GM19468 (cell line): Measurements from ENCODE around the gene PCDH15.

Experiments used
- ATAC-seq: cut with Tn5 transposase; IDR thresholded peaks from one replicate; pipeline ENCODE4 v1.9.1; 2021; ENCODE audit warnings: mild to moderate bottlenecking, moderate library complexity, moderate number of reproducible peaks; ENCODE audit not compliant: unreplicated experiment; ENCODE audit errors: extremely low read depth

Gene PCDH15

DNA sequence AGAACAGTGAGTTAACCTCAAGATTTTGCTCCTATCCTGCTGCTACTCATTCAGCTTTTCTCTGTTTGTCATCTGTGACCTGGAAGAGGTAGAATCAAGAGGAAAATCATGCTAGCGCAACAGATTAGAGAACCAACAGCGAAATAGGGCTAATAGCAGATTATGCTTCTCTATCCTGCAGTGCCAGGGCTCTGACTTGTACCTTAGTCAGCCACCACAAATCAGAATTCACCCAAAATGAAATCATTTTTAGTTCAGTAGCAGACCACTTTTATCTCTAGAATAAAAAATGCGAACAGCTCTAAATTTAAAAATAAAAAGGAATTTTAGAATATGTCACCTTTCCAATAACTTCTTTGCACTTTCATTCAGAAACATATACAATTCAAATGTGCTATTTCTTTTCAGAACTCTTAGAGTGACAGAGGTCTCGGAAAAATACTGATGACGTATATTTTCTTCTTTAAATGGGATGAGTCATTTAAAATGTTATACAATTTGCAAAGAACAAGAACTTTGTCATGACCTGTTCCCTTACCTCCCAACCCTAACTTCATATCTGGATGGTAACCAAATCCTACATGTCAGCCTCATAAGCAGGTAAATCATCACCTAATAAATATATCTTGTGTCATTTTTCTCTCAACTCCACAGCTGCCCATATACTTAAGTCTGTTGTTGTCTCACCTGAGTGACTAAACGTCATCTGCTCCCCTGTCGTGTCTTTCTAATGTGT, 896.4 kb downstream of the PCDH15 start:
- no peak for ATAC-seq

DNA sequence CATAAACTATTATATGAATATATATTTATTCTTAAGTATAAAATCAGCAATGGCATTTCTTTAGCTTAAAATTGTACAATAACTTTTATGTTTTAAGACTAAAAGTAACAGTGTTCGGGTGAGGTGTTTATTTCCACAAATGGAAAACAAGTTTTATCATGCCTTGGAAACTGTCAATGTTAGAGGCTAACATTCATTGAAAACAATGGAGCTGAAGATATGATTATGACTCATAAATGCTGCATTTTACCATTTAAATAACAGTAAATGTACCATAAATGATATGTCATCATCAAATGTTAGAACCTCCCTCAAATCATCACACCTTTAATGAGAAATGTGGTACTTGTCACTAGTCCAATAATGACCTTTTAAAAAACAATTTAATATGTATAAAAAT, 897.3 kb downstream of the PCDH15 start:
- no peak for ATAC-seq

DNA sequence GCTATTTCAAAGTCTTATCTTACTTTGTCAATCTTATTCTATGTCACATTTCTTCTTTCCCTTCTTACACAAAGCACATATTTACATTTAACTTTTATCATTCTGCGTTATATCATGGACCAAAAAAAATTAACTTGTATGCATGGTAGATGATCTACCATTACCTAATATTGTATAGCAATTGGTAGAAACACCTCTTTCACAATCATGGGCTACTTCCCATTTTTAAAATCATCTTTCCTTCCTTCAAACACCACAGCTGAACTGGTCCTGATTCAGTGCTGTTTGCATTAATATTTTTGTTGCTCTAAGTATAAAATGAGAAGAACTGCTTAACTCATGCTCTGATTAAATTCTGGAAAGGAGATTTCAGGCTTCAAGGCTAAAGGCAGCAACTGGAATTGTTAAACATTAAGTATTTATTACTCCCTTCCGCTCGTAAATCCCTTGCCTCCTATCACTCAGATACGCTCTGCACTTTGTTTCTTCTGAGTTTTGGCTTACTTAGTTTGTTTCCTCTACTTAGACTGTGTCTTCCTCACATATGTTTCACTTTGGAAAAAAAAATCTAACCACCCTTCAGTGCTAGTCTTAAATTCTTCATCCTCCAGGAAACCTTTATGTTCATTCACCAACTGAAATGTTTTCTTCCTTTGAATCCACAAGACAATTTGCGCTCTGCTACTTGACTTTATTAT, 901.4 kb downstream of the PCDH15 start:
- ATAC-seq = no peak

DNA sequence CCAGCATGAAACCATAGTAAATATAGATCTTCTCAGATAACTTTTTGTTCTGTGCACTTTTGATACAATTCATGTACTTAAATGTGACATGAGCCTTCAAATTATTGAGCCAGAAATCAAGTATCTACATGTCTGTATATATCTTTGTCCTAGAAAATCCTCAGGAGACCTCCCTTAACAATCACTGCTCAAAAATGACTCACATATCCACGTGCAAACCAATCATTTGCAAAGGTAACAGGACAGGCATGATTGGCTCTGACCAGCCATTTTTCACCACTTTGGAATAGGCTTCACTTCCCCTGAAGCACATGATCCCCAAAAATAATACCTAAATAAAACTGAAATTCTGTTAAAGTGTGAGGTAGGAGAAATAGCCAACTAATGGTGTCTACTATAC, 902.5 kb downstream of the PCDH15 start:
- no peak for ATAC-seq

DNA sequence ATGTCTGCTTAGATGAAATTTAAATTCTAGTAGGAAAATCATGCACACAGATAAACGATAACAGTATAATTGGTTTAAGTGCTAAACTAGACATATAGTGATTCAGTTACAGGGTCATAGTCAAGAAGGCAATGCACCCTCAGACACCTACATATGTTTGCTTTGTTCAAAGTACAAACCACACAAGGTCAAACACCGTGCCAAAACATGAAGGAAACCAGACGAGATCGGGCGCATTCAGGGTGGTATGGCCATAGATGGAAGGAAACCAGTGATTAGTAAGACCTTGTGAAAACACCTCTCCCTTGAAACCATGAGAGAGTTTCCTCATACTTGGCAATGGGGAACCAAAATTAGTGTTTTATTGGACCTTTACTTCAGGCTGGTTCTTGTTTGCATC, 906.9 kb downstream of the PCDH15 start:
- ATAC-seq = no peak

DNA sequence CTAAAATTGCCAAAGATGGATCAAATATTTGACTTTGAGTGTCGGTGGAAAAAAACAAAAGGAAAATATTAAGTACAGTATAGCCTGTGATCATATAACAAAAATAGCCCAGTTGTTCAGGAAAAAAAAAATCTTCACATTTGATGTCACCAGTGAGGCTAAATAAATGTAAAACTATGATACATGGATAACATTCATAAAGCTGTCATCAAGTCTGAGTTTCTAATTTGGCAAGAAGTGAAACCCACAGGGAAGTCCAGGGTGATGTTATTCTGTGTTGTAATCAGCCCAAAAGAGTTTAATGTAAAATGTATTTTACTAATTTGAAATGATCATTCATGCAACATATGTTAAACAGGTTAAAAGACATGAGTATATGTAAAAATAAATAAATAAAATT, 908.0 kb downstream of the PCDH15 start:
- no peak for ATAC-seq

DNA sequence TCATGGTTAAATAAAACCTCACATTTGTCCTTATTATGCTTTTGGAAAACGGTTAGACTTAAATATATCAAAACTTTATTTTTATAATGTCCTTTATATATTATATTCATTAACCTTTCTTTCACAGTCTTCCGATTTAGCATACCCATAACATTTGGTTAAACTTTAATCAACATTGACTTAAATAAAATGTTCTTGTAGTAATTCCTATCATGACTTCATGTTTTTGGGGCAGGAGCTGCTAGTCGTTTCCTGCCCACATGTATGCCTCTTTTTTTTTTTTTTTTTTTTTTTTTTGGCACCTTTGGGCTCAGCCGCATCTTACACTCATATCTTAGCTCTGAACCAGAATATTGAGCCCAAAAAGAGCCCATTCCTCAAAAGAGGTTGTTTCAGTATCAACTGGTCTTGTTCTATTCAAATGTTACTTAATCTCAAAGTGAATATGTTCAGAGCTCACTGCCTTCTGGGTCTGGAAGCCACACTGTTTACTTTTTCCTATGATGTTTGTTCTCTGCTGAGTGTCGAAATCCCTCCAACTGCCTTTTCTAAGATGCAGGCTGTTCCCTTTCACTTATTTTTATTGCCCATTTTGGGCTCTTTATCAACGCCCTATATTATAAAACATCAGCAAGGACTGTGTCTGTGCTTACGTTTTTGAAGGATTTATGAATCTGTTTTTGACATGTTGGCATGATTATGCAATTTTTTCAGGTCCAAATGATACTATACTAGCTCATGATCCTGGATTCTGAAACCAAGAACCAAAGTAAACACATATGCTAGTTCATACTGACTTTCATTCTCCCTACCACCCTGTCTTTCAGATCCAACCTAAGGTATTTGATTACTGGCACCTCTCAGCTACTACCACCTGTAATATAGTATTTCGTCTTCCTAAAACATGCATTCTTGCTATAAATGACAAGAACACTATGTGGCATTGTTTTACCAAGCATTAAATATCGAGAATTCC, 914.4 kb downstream of the PCDH15 start:
- no peak for ATAC-seq

DNA sequence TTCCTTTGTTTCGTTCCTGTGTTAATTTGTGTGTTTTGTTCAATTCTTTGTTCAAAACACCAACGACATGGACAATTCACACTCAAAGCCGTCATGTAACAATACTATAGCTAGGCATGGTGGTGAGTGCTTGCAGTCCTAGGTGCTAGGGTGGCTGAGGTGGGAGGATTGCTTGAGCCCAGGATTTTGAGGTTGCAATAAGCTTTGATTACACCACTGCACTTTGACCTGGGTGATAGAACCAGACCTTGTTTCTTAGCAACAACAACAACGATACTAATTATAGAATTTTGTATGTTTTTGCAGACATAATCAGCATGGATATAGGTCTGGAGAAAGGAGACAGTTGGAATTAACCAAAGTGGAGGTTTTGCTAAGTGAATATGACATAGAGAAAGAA, 936.2 kb downstream of the PCDH15 start:
- no peak for ATAC-seq

DNA sequence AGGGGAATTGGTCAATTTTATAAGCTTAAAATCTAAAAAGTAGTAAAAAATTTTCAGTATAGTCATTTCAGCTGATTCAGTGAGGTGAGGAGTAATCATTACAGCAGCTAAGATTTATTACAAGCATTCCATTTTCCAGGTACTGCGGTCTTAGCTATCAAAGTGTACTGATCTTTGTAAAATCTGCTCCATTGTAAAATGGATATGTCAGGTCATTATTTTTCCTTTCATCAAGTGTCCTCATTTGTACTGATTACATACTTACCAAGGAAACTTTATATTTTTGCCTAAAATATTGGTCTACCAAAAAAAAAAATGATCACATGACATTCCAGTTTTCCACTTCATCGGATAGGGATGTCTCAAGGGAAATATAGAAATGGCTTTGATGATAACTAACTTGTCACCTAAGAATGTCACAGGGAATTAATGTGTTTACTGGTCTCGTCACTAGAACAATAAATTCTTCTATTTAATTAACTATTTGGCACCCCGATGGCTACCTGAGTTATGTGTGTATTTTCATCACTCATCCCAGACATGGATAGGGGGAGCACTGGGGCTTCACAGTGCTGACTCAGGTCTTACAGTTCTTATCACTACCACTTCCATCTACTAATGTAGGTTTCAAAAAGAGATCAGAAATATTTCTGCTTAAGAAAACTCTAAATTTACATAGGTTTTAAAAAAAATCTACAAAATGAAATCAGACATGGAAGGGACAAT, 948.4 kb downstream of the PCDH15 start:
- ATAC-seq = no peak

DNA sequence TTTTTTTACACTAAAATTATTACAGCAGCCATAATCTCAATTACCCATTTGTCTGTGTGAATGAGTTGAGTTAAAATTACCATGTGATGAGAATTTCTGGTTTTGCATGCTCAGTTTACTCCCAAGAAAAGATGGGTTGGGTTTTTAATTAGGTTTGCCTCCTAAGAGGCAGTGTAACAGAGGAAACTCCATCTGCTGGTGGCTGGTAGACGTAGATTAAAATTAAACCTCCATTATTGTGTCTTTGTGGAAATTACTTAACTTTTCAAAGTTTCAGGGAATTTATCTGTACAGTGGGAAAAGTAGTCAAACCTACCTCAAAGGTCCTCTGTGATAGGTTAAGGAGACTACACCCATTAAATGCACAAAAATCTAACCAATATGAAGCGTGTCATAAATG, 954.2 kb downstream of the PCDH15 start:
- ATAC-seq = no peak

DNA sequence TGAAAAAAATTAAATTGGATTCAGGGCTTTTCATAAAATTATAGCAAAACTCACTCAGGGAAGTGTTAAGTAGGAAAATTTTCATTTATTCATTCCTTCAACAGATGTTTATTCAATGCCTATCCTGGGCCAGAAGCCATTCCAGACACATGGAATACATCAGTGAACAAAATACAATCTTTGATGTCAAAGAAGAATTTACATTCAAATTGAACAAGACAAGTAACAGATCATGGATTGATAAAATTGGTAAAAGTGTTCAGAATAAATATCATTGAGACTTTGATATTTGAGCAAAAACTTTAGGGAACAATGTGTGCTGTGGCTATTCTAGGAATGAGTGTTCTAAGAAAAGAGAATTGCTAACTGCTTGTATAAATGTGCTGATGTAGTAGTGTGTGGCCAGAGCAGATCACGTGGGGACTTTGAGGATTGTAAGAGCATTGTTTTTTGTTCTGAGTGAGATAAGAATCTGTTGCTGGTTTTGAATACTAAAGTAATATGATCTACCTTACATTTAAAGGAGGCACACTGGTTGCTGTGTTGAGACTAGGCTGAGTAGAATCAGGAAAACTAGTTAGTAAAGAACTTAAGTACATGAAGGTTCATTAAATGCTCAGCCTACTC, 957.2 kb downstream of the PCDH15 start:
- ATAC-seq = no peak

DNA sequence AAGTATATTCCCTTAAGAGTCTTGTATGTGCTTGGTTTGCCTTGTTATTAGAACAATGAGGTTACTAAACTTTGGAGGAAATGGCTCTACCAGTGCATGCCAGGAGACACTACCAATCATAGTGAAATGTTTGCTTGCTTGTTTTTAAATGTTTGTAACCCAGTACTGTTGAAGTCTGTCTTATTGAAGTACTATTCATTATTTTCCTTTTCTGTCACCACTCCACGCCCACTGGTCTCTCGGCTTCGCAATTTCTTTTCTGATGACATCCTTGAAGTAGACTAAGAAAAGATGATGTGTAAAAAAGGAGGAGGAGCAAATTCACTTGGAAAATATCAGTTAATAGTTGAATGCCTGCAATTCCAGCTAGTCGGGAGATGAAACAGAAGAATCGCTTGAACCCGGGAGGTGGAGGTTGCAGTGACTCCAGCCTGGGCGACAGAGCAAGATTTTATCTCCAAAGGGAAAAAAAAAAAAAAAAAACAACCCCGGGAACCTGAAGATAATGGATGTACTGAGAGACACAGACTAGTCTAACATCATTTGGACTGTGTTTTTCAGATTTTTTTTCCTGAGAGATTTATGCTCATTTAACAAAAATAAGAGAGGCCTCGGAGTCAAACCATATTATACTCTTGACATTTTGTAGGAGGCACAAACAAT, 959.4 kb downstream of the PCDH15 start:
- ATAC-seq = no peak

DNA sequence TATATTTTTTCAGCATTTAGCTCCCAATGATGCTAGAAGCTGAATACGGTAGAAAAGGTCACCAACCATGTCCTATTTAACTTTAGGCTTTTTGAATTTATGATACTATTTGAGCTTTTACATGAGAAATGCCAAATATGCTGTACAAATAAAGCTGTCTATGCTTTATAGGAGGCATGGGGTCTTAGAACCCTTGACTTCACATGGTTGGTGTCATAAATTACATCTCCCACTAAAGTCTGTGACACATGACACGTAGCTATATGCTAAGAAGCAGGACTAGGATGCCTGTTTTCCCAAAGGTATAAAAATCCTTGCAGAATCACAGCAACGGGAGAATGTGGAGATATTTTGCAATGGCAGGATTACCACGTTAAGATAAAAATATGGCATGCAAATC, 960.4 kb downstream of the PCDH15 start:
- ATAC-seq = no peak

DNA sequence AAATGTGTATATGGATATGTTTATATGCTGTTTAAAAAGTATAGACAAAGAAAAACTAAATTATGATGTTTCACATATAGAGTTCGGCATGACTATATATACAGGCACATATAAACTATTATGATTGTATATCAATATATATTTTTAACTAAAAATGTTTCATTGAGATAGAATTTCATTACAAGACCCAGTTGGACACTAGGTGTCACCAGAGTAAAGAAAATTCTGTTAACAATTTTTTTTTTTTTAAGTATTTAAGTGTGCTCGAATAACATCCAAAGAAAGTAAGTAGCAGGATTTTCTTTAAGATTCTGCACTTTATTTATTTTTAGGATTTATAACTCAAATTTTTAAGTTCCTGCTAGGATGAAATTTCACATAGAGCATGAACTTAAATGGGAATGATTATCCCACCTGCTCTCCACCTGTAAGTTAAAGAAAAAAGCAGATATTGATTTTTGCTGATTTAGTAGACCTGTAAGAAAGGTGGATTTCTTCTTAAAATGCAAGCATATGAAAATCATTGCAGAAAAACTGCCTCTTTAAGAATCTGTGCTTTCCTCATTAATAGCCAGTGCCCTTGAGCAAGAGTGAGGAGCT, 961.5 kb downstream of the PCDH15 start:
- no peak for ATAC-seq

DNA sequence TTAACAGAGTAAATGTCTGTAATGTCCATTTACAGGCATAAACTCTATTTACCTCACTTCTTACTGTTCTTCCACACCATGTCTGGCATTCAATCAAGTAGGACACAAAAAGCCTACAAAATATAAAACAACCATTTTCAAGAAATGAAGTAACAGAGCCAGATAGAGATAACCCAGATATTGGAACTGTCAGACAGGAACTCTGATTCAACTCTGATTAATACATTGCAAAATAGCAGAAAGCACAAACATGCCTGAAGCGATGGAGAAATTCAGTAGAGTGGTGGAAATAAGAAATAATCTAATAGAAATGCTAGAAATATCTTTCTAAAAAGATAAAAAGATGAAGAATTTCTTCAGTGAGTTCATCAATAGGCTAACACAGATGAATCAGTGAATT, 964.4 kb downstream of the PCDH15 start:
- ATAC-seq = no peak

DNA sequence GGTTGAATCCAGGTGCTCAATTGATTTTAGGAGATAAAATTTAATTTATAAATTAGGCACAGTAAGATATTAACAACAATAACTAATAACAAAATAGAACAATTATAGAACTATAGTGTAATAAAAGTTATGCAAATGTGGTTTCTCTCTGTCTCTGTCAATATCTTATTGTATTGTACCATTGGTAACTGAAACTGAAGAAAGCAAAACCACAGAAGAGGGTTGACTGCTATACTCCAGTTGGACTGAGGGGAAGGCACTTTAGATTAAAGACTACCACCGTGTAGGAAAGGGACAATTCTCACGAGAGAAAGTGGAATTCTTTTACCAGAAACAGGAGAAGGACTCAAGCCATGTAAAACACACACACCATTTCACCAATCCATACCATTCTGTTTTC, 967.1 kb downstream of the PCDH15 start:
- ATAC-seq = no peak

DNA sequence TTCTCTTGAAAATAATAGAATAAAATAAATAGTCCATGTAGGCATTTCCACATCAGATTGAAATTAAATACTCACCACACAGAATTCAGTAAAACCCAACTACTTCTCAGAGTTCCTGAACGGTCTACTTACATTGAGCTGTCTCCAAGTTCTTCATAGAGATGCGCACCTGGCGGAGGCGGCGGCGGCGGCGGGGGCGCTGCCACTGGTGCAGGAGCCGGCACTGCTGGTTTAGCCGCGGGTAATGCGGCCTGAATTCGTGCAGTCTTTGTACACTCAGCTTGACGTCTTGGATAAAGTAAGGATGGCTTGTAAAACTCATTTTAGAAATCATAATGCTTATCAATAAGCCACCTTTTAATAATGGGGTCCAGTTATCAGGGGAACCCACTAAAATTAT, 973.8 kb downstream of the PCDH15 start:
- no peak for ATAC-seq

DNA sequence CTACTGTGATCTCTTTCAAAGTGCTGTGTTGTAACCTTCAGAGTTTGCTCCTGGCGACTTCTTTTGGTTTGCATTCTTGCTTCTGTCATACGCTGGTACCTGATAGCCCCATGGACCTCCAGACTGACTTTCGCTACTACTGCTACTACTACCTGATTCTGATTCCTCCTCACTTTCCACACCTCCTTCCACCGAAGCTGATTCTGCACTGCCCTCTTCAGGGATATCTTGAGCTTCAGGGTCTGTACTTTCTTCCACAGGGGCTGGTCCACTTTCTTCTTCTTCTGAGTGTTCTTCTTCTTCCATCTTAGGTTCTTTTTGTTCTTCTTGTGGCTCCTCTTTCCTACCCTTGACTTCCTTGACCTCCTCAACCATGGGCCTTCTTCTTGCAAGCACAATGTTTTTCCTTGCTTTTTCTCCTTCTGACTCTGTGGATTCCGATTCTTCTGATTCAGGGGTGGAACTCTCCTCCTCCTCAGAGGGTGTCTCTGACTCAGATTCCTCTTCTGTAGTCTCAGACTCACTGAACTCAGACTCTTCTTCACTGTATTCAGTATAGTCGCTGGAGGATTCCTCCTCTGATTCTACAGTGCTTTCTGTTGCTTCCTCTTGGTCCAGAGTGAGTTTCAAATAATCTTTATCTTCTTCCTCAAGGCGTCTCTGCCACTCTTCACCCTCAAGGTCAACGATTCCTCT, 992.2 kb downstream of the PCDH15 start:
- ATAC-seq = no peak
